ENCODE results near the gene EIF4B. TPM values are rescaled to one million over a fixed set of nuclear protein-coding genes. Genes with fewer than 3 reads are reported as not detected.

Gene EIF4B
- total and polyA plus RNA-seq, 2 of the 8 experiments (the other 6 are each of a cell fraction or from before 2014, with no cell fraction given): 269 to 816 TPM

DNA sequence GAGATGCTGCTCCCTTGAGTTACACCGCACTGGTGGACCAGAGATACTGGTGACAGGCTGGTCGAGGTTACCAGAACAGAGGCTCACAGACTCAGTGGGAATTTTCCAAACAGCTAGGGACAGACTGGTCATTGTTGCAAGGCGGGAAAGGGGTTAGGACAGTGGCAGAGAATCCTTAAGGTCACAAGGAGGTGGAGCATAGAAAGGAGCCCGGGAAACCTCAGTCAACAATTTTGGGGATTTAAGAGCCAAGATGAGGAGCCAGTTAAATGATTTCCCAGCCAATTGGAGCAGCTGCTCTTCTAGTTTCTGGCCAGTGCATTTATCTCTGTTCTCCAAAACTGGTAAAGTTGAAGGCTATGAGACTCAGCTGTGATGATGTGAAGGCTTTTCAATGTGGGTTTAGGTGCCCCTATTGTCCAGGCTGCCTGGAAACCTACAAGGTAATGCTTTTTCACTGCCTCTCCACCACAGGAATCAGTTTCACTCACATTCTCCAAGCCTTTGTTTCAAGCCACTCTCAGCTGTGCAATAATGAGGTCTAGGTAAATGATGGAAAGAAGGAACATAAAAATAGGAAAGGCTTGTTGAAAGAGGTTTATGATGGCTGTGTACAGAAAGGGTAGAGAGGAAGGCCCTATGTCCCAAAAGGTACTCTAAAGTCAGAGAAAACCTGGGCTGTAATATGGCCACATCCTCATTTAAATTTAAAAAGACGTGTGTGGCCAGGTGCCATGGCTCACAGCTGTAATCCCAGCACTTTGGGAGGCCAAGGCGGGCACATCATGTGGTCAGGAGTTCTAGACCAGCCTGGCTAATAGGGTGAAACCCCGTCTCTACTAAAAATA is 36.6 kb downstream of the EIF4B start (continued):
- TF ChIP-seq SIX5 (IDR thresholded peaks at IDR 0.05; ENCODE audit: low read depth, low read length): no peak
- no peak for TF ChIP-seq EGR1 (IDR thresholded peaks at IDR 0.05; ENCODE audit: borderline replicate concordance, low read depth, low read length)
- TF ChIP-seq POLR2AphosphoS5 (IDR thresholded peaks at IDR 0.05; ENCODE audit: low read depth, low read length): peak; percentile 70
- TF ChIP-seq RBBP5 (IDR thresholded peaks at IDR 0.05; ENCODE audit: borderline replicate concordance, low read depth, low read length): no peak
- no peak for TF ChIP-seq CBX5 (IDR thresholded peaks at IDR 0.05; ENCODE audit: low read depth, low read length)
